HepG2 (cell line): ENCODE results near the gene PCP4L1. TPM values are rescaled to one million over a fixed set of nuclear protein-coding genes. Genes with fewer than 3 reads are reported as not detected.
A peak's percentile ranks its signal among the peaks of the same experiment; 100 is the strongest.

ENCODE experiments used
- ATAC-seq: fragments of 200-7000 bp; cut with Tn5 transposase; 3 replicates; pipeline ENCODE4 v1.9.1; 2020; ENCODE audit warnings: mild to moderate bottlenecking, moderate library complexity
- BruUV-seq: library from RNA; stranded (reverse); fragments of 400-500 nt; replicated peaks from 2 replicates; lab custom pipeline; 2021; lab: Mats Ljungman, UMichigan
- CTCF ChIA-PET: fragments of 300-600 bp; formaldehyde crosslinking; extraction: SDS; loops from one replicate; lab custom pipeline; 2021; ENCODE audit warnings: low total read pairs, inconsistent platforms, low intra/inter-chr PET ratio; lab: Yijun Ruan, JAX
- POLR2A ChIA-PET: fragments of 350-600 bp; sonication (Branson Sonifier 250); formaldehyde crosslinking; loops from one replicate; lab custom pipeline; 2020; ENCODE audit warnings: antibody characterized with exemption, inconsistent platforms; lab: Yijun Ruan, JAX
- DNase-seq: peaks from one replicate; pipeline ENCODE4 v3.0.0-alpha.2; 2015; ENCODE audit warnings: low spot score
- FAIRE-seq: peaks from 3 replicates; lab custom pipeline; 2011; peaks lifted over from hg19 to GRCh38; lab: Jason Lieb, UNC
- H2AFZ ChIP-seq: one replicate; pipeline ENCODE4 v1.6.1; 2011; ENCODE audit warnings: low read length, inconsistent platforms
- H3K27ac ChIP-seq: fragments of 300-600 bp; 3 replicates; pipeline ENCODE4 v1.8.0; 2011; ENCODE audit warnings: mixed run types, mild to moderate bottlenecking, mixed read lengths, low read length, inconsistent platforms; ENCODE audit not compliant: insufficient read depth; ENCODE audit errors: extremely low read length
- H3K27me3 ChIP-seq, 2 experiments: fragments of 200-600 bp in 1 of 2; 2 replicates in 1 of 2; 3 replicates in 1 of 2; pipeline versions ENCODE4 v1.6.0 to v1.8.0; 2011; ENCODE audit warnings: low read length in 2 of 2, mild to moderate bottlenecking in 2 of 2, moderate library complexity in 2 of 2, inconsistent platforms in 1 of 2; ENCODE audit not compliant: insufficient read depth in 2 of 2, control insufficient read depth in 1 of 2
- H3K36me3 ChIP-seq, 2 experiments: fragments of 200-600 bp in 1 of 2; replicated peaks in 1 of 2; 2 replicates in 1 of 2; 3 replicates in 1 of 2; pipeline versions ENCODE4 v1.5.1 to v1.8.0; 2011; ENCODE audit warnings: low read length in 2 of 2, inconsistent platforms in 1 of 2; ENCODE audit not compliant: insufficient read depth in 2 of 2, control insufficient read depth in 1 of 2
- H3K4me1 ChIP-seq: 2 replicates; pipeline ENCODE4 v1.5.1; 2012; ENCODE audit warnings: low read length, inconsistent platforms; ENCODE audit not compliant: insufficient read depth
- H3K4me2 ChIP-seq: 2 replicates; pipeline ENCODE4 v1.6.0; 2011; ENCODE audit warnings: low read depth, low read length, inconsistent platforms
- H3K4me3 ChIP-seq, 3 experiments: fragments of 200-600 bp in 1 of 3; sonication (generic), shearing (Covaris generic) in 1 of 3; replicated peaks in 1 of 3; 2 replicates each; pipeline ENCODE4 v1.5.1; 2011 to 2016; ENCODE audit warnings: low read length in 3 of 3, inconsistent platforms in 2 of 3, low read depth in 2 of 3, mild to moderate bottlenecking in 2 of 3, control low read depth in 1 of 3, mixed read lengths in 1 of 3; ENCODE audit not compliant: insufficient read depth in 1 of 3
- H3K79me2 ChIP-seq: one replicate; pipeline ENCODE4 v1.6.1; 2011; ENCODE audit warnings: low read length, inconsistent platforms; ENCODE audit not compliant: insufficient read depth
- H3K9ac ChIP-seq: 2 replicates; pipeline ENCODE4 v1.6.0; 2011; ENCODE audit warnings: mild to moderate bottlenecking, low read depth, low read length, inconsistent platforms; ENCODE audit not compliant: insufficient read depth
- H3K9me3 ChIP-seq: 2 replicates; pipeline ENCODE4 v1.5.1; 2012; ENCODE audit warnings: mild to moderate bottlenecking, low read length
- H4K20me1 ChIP-seq: 2 replicates; pipeline ENCODE4 v1.6.0; 2011; ENCODE audit warnings: inconsistent platforms, mild to moderate bottlenecking, low read length, moderate library complexity; ENCODE audit not compliant: insufficient read depth
- AKAP8 ChIP-seq: sonication (generic); formaldehyde crosslinking; IDR thresholded peaks from 2 replicates; pipeline ENCODE4 v1.5.1; 2020; ENCODE audit warnings: mild to moderate bottlenecking, missing genetic modification reagents
- DNMT3B ChIP-seq: conservative IDR thresholded peaks from 2 replicates; pipeline ENCODE4 v1.6.1; 2016; ENCODE audit warnings: missing biosample characterization, control low read depth
- GMEB2 ChIP-seq: IDR thresholded peaks from 2 replicates; pipeline ENCODE4 v1.6.1; 2016; ENCODE audit warnings: missing biosample characterization, missing genetic modification reagents, low read depth
- POLR2A ChIP-seq, 2 experiments: IDR thresholded peaks; 2 replicates each; pipeline ENCODE4 v1.6.1; 2011; ENCODE audit warnings: low read depth in 2 of 2, low read length in 2 of 2, mild to moderate bottlenecking in 1 of 2, moderate library complexity in 1 of 2; ENCODE audit not compliant: insufficient read depth in 1 of 2
- POLR2G ChIP-seq: fragments of 200-400 bp; formaldehyde crosslinking; IDR thresholded peaks from 2 replicates; pipeline ENCODE4 v1.6.1; 2018; ENCODE audit warnings: mild to moderate bottlenecking, low read depth, low read length, moderate library complexity
- PPARG ChIP-seq: conservative IDR thresholded peaks from 2 replicates; pipeline ENCODE4 v1.6.1; 2016; ENCODE audit warnings: missing biosample characterization, missing genetic modification reagents
- SYNCRIP ChIP-seq: fragments of 200-400 bp; formaldehyde crosslinking; IDR thresholded peaks from 2 replicates; pipeline ENCODE4 v1.6.1; 2018; ENCODE audit warnings: mild to moderate bottlenecking, low read depth, low read length; ENCODE audit not compliant: insufficient read depth
- TARDBP ChIP-seq: sonication (generic); formaldehyde crosslinking; IDR thresholded peaks from 2 replicates; pipeline ENCODE4 v1.8.0; 2022; ENCODE audit warnings: mild to moderate bottlenecking, missing genetic modification reagents
- ZFP90 ChIP-seq: sonication (generic); formaldehyde crosslinking; IDR thresholded peaks from 2 replicates; pipeline ENCODE4 v1.8.0; 2022; ENCODE audit warnings: missing genetic modification reagents, mild to moderate bottlenecking, inconsistent platforms, borderline replicate concordance
- ZFY ChIP-seq: sonication (generic); formaldehyde crosslinking; IDR thresholded peaks from 2 replicates; pipeline ENCODE4 v1.4.0; 2020; ENCODE audit warnings: missing genetic modification reagents
- ZNF282 ChIP-seq: fragments of 450-650 bp; IDR thresholded peaks from 2 replicates; pipeline ENCODE4 v1.6.1; 2018; ENCODE audit not compliant: partially characterized antibody
- ZNF451 ChIP-seq: sonication (generic); formaldehyde crosslinking; IDR thresholded peaks from 2 replicates; pipeline ENCODE4 v1.5.0; 2020; ENCODE audit warnings: mild to moderate bottlenecking, missing genetic modification reagents
- ZNF615 ChIP-seq: sonication (generic); formaldehyde crosslinking; IDR thresholded peaks from 2 replicates; pipeline ENCODE4 v1.5.0; 2020; ENCODE audit warnings: mild to moderate bottlenecking, missing genetic modification reagents, borderline replicate concordance
- ZNF768 ChIP-seq: sonication (generic); formaldehyde crosslinking; IDR thresholded peaks from 2 replicates; pipeline ENCODE4 v1.4.0; 2020; ENCODE audit warnings: missing genetic modification reagents
- ZNF788 ChIP-seq: sonication (generic); formaldehyde crosslinking; IDR thresholded peaks from 2 replicates; pipeline ENCODE4 v1.5.0; 2020; ENCODE audit warnings: mild to moderate bottlenecking, missing genetic modification reagents, borderline replicate concordance
- ZNF816 ChIP-seq: sonication (generic); formaldehyde crosslinking; IDR thresholded peaks from 2 replicates; pipeline ENCODE4 v1.8.0; 2022; ENCODE audit warnings: missing genetic modification reagents, mild to moderate bottlenecking, borderline replicate concordance
- WGBS: methylation state at CpG from one replicate; pipeline ENCODE4 v1.1.6; 2017; ENCODE audit warnings: low lambda C conversion rate; 5-methylcytosine and 5-hydroxymethylcytosine counted together
- in situ Hi-C: cut with HindIII; loops from 2 replicates; pipeline ENCODE4 v1.10.0; 2017; ENCODE audit warnings: low pct_unique_long_range_greater_than_20kb; ENCODE audit not compliant: extremely low pct_ligation_motif_present
- intact Hi-C: fragments of 100-400 bp; cut with micrococcal nuclease; formaldehyde crosslinking; loops from one replicate; pipeline ENCODE4 v1.10.0; 2022; ENCODE audit not compliant: unreplicated experiment
- polyA plus RNA-seq, 8 experiments: library from polyadenylated mRNA; depleted of rRNA in 3 of 8; stranded (reverse) in 7 of 8; unstranded in 1 of 8; fragments of >200 nt; fragmentation: Illumina TruSeq in 4 of 8; extraction: Trizol in 4 of 8; gene quantifications; 2 replicates each; pipeline versions ENCODE4 v1.2.1 to v1.2.3, GENCODE V29; 2011 to 2016; ENCODE audit warnings: low read depth in 4 of 8, missing spikeins in 1 of 8, mixed read lengths in 1 of 8; ENCODE audit not compliant: insufficient read depth in 1 of 8
- total RNA-seq, 5 experiments: library from RNA; depleted of rRNA; stranded (reverse); fragments of >200 nt; fragmentation: Illumina TruSeq; extraction: Trizol; gene quantifications; 2 replicates each; pipeline ENCODE4 v1.2.3, GENCODE V29; 2016; ENCODE audit warnings: low read depth in 1 of 5

The PCP4L1 gene
- total and polyA plus RNA-seq, 2 of the 13 experiments (the other 11 are each of a cell fraction or from before 2014, with no cell fraction given) = 0.28 TPM; not detected in 1

DNA sequence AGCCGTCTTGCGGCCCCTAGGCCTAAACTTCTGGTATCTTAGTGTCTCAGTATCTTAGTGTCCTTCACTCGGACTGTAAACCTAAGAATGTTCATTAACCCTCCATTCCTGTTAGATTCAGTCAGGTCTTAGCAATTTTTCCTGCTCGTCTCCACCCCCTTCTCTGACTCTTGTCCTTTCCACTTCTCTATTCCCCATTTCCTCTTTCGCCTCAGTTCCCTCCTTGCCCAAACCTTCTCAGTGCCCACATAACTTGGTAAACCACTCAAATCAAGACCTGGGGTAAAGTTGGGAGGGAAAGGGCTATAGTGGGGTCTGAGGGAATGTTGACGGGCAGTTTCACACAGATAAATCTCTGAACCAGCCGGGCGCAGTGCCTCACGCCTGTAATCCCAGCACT is 44.2 kb upstream of the PCP4L1 start:
- intact Hi-C loops (no loop called here), in situ Hi-C loops (no loop called here)
- FAIRE-seq = no peak
- H3K27ac ChIP-seq = no peak overlapping the region
- H2AFZ ChIP-seq = no peak overlapping the region
- over 99% methylated on average over 9 of the region's 9 CpGs for WGBS
- H3K4me1 ChIP-seq = peaks cover 58% of the 10 kb centered on the region
- ChIA-PET CTCF (no interaction called here), POLR2A (interaction anchor here (4.1 kb wide), 1 partner anchor 11 kb away, joined by 85 read pairs; the partner anchor contains the start of gene TOMM40L)
- no TSS peak for BruUV-seq
- H3K36me3 ChIP-seq = peaks cover 7 to 52% of the 10 kb centered on the region in 2 experiments
- no peak for TF ChIP-seq ZFP90 (CRISPR knock-in tag)
- TF ChIP-seq ZNF282 = no peak
- TF ChIP-seq TARDBP (CRISPR knock-in tag) = no peak
- no peak for TF ChIP-seq ZNF788 (CRISPR knock-in tag)
- no peak for TF ChIP-seq ZNF451 (CRISPR knock-in tag)
- TF ChIP-seq ZNF768 (CRISPR knock-in tag) = no peak
- TF ChIP-seq ZNF816 (CRISPR knock-in tag) = no peak
- TF ChIP-seq ZNF615 (CRISPR knock-in tag) = no peak
- no peak for TF ChIP-seq DNMT3B (CRISPR knock-in tag)
- no peak for DNase-seq
- no peak overlapping the region for H3K9ac ChIP-seq
- no peaks in the 10 kb centered on the region for H4K20me1 ChIP-seq
- no peaks in the 10 kb centered on the region for H3K27me3 ChIP-seq
- no peaks in the 10 kb centered on the region for H3K9me3 ChIP-seq
- no peak overlapping the region for H3K4me2 ChIP-seq
- H3K79me2 ChIP-seq = peaks cover 4% of the 10 kb centered on the region
- no peak for ATAC-seq
- no peak overlapping the region for H3K4me3 ChIP-seq

DNA sequence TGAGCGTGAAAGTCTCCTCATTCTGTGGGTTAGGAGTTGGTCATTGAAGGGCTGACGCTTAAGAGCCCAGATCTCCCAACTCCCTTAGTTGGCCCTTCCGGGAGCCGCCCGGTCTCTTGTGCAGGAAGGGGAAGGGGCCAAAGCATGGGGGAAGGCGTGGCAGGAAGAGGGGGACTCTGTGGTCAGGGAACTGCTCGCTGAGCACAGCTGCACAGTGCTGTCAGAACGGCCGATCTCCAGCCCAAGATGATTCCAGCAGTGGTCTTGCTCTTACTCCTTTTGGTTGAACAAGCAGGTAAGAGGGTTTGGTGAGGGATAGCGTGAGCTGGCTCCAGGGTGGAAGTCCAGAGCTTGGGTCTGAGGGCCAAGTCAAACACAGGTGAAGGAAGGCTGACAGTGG is 43.5 kb upstream of the PCP4L1 start, which contains the start of gene FCER1G:
FCER1G (plus strand) TSS at position 220 of the 400 bp plus-strand sequence; CDS start at position 247, 27 bp downstream.
- peaks cover 58% of the 10 kb centered on the region for H3K4me1 ChIP-seq
- peaks cover 7 to 45% of the 10 kb centered on the region in 2 experiments for H3K36me3 ChIP-seq
- H3K79me2 ChIP-seq = peaks cover 4% of the 10 kb centered on the region
- CTCF ChIA-PET = no interaction called here
- H3K4me2 ChIP-seq = no peak within 1 kb of the TSS
- no peak within 1 kb of the TSS for H3K4me3 ChIP-seq
- BruUV-seq = no TSS peak
- ATAC-seq (no peak), FAIRE-seq (no peak), DNase-seq (no peak)
- H3K9me3 ChIP-seq = no peaks in the 10 kb centered on the region
- peak within 1 kb of the TSS; percentile 33 for H3K27ac ChIP-seq
- POLR2A ChIA-PET = interaction anchor here (4.1 kb wide), 1 partner anchor 11 kb away, joined by 85 read pairs; the partner anchor contains the start of gene TOMM40L
- no peak within 1 kb of the TSS for H3K9ac ChIP-seq
- H3K27me3 ChIP-seq = no peaks in the 10 kb centered on the region
- no peak within 1 kb of the TSS for H2AFZ ChIP-seq
- WGBS = 93% methylated on average over 10 of the region's 10 CpGs
- intact Hi-C loops (no loop called here), in situ Hi-C loops (no loop called here)
- no peaks in the 10 kb centered on the region for H4K20me1 ChIP-seq
- TF ChIP-seq ZFY (CRISPR knock-in tag) (no peak), GMEB2 (no peak), SYNCRIP (no peak), POLR2A (IDR thresholded peaks at IDR 0.05; ENCODE audit: insufficient read depth in 1 of 2, low read depth in 2 of 2, low read length in 2 of 2) (peak in 1 of 2 experiments; percentile 26; a peak in 1 of 4 replicates), POLR2G (peak; percentile 52), AKAP8 (CRISPR knock-in tag) (no peak), PPARG (CRISPR knock-in tag) (no peak)
